ENCODE results near the gene ZMIZ1.

- TF ChIP-seq, protein P1, sequence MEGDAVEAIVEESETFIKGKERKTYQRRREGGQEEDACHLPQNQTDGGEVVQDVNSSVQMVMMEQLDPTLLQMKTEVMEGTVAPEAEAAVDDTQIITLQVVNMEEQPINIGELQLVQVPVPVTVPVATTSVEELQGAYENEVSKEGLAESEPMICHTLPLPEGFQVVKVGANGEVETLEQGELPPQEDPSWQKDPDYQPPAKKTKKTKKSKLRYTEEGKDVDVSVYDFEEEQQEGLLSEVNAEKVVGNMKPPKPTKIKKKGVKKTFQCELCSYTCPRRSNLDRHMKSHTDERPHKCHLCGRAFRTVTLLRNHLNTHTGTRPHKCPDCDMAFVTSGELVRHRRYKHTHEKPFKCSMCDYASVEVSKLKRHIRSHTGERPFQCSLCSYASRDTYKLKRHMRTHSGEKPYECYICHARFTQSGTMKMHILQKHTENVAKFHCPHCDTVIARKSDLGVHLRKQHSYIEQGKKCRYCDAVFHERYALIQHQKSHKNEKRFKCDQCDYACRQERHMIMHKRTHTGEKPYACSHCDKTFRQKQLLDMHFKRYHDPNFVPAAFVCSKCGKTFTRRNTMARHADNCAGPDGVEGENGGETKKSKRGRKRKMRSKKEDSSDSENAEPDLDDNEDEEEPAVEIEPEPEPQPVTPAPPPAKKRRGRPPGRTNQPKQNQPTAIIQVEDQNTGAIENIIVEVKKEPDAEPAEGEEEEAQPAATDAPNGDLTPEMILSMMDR (tag by site-specific recombination; IDR thresholded peaks at IDR 0.05) = no peak
- TF ChIP-seq GLI4 (tag by site-specific recombination; IDR thresholded peaks at IDR 0.05) = no peak
- TF ChIP-seq, protein P2, sequence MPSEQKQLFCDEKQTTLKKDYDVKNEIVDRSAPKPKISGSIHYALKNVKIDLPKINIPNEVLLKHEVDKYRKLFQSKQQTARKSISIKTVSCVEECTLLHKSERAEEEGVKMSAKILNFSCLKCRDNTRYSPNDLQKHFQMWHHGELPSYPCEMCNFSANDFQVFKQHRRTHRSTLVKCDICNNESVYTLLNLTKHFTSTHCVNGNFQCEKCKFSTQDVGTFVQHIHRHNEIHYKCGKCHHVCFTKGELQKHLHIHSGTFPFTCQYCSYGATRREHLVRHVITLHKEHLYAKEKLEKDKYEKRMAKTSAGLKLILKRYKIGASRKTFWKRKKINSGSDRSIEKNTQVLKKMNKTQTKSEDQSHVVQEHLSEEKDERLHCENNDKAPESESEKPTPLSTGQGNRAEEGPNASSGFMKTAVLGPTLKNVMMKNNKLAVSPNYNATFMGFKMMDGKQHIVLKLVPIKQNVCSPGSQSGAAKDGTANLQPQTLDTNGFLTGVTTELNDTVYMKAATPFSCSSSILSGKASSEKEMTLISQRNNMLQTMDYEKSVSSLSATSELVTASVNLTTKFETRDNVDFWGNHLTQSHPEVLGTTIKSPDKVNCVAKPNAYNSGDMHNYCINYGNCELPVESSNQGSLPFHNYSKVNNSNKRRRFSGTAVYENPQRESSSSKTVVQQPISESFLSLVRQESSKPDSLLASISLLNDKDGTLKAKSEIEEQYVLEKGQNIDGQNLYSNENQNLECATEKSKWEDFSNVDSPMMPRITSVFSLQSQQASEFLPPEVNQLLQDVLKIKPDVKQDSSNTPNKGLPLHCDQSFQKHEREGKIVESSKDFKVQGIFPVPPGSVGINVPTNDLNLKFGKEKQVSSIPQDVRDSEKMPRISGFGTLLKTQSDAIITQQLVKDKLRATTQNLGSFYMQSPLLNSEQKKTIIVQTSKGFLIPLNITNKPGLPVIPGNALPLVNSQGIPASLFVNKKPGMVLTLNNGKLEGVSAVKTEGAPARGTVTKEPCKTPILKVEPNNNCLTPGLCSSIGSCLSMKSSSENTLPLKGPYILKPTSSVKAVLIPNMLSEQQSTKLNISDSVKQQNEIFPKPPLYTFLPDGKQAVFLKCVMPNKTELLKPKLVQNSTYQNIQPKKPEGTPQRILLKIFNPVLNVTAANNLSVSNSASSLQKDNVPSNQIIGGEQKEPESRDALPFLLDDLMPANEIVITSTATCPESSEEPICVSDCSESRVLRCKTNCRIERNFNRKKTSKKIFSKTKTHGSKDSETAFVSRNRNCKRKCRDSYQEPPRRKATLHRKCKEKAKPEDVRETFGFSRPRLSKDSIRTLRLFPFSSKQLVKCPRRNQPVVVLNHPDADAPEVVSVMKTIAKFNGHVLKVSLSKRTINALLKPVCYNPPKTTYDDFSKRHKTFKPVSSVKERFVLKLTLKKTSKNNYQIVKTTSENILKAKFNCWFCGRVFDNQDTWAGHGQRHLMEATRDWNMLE (tag by site-specific recombination; conservative IDR thresholded peaks at IDR 0.05; ENCODE audit: low read depth) = no peak
These were observed 43.5 kb upstream of the ZMIZ1 start for GRCh38 chr10:79025199-79025832.

All from HEK293 (cell line).